Fibroblast of lung (primary cell): ENCODE measurements around the gene HHIPL1. TPM values are rescaled to one million over a fixed set of nuclear protein-coding genes. Genes with fewer than 3 reads are reported as not detected.
"Not testable (repeated sequence)": the region's sequence is repeated elsewhere in the genome, so short reads cannot be mapped to it uniquely, and the experiment has no call there.

Experiments
- DNase-seq, 2 donors: peaks; one replicate each; pipeline versions ENCODE4 v3.0.0 to v3.0.0-alpha.2; 2010; ENCODE audit warnings: low read depth in 2 of 2
- H2AFZ ChIP-seq: 2 replicates; pipeline ENCODE4 v1.5.1; 2012; ENCODE audit warnings: low read length, control low read depth, inconsistent platforms
- H3K27ac ChIP-seq: 2 replicates; pipeline ENCODE4 v1.5.1; 2011; ENCODE audit warnings: low read length, control low read depth; ENCODE audit not compliant: insufficient read depth
- H3K27me3 ChIP-seq: 2 replicates; pipeline ENCODE4 v1.5.1; 2011; ENCODE audit warnings: mild to moderate bottlenecking, low read length; ENCODE audit not compliant: control insufficient read depth, insufficient read depth
- H3K36me3 ChIP-seq: 2 replicates; pipeline ENCODE4 v1.5.1; 2011; ENCODE audit warnings: low read length; ENCODE audit not compliant: control insufficient read depth, insufficient read depth
- H3K4me1 ChIP-seq: 2 replicates; pipeline ENCODE4 v1.5.1; 2011; ENCODE audit warnings: low read length; ENCODE audit not compliant: control insufficient read depth, insufficient read depth; ENCODE audit errors: extremely low read depth
- H3K4me2 ChIP-seq: 2 replicates; pipeline ENCODE4 v1.5.1; 2011; ENCODE audit warnings: low read length, control low read depth; ENCODE audit not compliant: insufficient read depth; ENCODE audit errors: extremely low read depth
- H3K4me3 ChIP-seq, 4 experiments: fragments of 200-600 bp in 1 of 4; sonication (generic) in 1 of 4; replicated peaks in 1 of 4; 2 replicates each; pipeline ENCODE4 v1.5.1; 2011 to 2016; ENCODE audit warnings: low read length in 4 of 4, low read depth in 3 of 4, mild to moderate bottlenecking in 3 of 4, control low read depth in 2 of 4, inconsistent platforms in 1 of 4, mixed read lengths in 1 of 4; ENCODE audit not compliant: insufficient read depth in 1 of 4; ENCODE audit errors: control extremely low read depth in 1 of 4
- H3K79me2 ChIP-seq: 2 replicates; pipeline ENCODE4 v1.5.1; 2012; ENCODE audit warnings: mild to moderate bottlenecking, low read length, inconsistent platforms; ENCODE audit not compliant: control insufficient read depth, insufficient read depth
- H3K9ac ChIP-seq: 2 replicates; pipeline ENCODE4 v1.5.1; 2011; ENCODE audit warnings: mild to moderate bottlenecking, low read length, control low read depth; ENCODE audit not compliant: insufficient read depth
- H3K9me3 ChIP-seq: 2 replicates; pipeline ENCODE4 v1.5.1; 2012; ENCODE audit warnings: low read depth, low read length; ENCODE audit not compliant: control insufficient read depth, insufficient read depth
- H4K20me1 ChIP-seq: 2 replicates; pipeline ENCODE4 v1.5.1; 2011; ENCODE audit warnings: low read length; ENCODE audit not compliant: control insufficient read depth, insufficient read depth; ENCODE audit errors: extremely low read depth
- EZH2 ChIP-seq: IDR thresholded peaks from 2 replicates; pipeline ENCODE4 v1.5.1; 2012; ENCODE audit warnings: low read length, control low read depth, mild to moderate bottlenecking; ENCODE audit errors: missing control alignments
- polyA plus RNA-seq, 2 donors: library from polyadenylated mRNA; depleted of rRNA in 1 of 2; stranded (reverse) in 1 of 2; unstranded in 1 of 2; fragments of >200 nt; gene quantifications; 2 replicates each; pipeline ENCODE4 v1.2.1, GENCODE V29; 2011 to 2012; ENCODE audit warnings: missing spikeins in 1 of 2
- total RNA-seq: library from RNA; depleted of rRNA; stranded (reverse); fragments of >200 nt; gene quantifications from 2 replicates; pipeline ENCODE4 v1.2.1, GENCODE V29; 2014
- TF ChIP-seq, protein P1 (sequence below), 2 donors: IDR thresholded peaks in 1 of 2; conservative IDR thresholded peaks in 1 of 2; 1 replicate in 1 of 2; 2 replicates in 1 of 2; pipeline ENCODE4 v1.5.1; 2011 to 2012; ENCODE audit warnings: low read length in 2 of 2, control low read depth in 1 of 2, inconsistent platforms in 1 of 2, low read depth in 1 of 2, mild to moderate bottlenecking in 1 of 2

HHIPL1 gene
- total and polyA plus RNA-seq, 2 donors (not counting 1 experiment from before 2014, with no cell fraction given), result 1.5 to 9.9 TPM

DNA sequence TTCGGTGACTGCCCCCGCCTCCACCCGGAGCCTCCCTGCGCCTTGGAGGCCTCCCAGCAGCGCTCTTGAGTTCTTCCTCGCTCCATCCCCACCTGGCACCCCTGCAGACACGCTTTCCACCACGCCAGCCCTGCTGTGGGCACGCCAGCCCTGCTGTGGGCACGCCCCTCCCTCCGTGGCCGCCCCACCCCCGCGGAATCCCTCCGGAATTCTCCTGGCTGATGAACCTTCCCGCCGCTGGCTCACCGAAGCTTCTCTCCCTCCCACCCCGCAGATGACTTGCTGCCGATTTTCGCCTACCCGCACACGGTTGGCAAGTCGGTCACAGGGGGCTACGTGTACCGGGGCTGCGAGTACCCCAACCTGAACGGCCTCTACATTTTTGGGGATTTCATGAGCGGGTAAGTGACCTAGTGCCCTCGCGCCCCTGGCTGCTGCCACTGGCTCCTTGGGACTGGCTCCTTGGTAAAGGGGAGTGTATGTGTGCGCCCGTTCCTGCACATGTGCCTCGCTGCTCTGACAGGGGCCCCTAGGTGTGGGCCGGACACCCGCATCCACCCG lies 15.2 kb downstream of the HHIPL1 start:
- TF ChIP-seq, protein P1, sequence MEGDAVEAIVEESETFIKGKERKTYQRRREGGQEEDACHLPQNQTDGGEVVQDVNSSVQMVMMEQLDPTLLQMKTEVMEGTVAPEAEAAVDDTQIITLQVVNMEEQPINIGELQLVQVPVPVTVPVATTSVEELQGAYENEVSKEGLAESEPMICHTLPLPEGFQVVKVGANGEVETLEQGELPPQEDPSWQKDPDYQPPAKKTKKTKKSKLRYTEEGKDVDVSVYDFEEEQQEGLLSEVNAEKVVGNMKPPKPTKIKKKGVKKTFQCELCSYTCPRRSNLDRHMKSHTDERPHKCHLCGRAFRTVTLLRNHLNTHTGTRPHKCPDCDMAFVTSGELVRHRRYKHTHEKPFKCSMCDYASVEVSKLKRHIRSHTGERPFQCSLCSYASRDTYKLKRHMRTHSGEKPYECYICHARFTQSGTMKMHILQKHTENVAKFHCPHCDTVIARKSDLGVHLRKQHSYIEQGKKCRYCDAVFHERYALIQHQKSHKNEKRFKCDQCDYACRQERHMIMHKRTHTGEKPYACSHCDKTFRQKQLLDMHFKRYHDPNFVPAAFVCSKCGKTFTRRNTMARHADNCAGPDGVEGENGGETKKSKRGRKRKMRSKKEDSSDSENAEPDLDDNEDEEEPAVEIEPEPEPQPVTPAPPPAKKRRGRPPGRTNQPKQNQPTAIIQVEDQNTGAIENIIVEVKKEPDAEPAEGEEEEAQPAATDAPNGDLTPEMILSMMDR (conservative IDR thresholded peaks at IDR 0.05 in 1 of 2, IDR thresholded peaks at IDR 0.05 in 1 of 2; ENCODE audit: low read depth in 1 of 2, low read length in 2 of 2), result no peak
- TF ChIP-seq EZH2, result no peak
- DNase-seq, result no peak
- H3K4me2 ChIP-seq, result no peak overlapping the region

DNA sequence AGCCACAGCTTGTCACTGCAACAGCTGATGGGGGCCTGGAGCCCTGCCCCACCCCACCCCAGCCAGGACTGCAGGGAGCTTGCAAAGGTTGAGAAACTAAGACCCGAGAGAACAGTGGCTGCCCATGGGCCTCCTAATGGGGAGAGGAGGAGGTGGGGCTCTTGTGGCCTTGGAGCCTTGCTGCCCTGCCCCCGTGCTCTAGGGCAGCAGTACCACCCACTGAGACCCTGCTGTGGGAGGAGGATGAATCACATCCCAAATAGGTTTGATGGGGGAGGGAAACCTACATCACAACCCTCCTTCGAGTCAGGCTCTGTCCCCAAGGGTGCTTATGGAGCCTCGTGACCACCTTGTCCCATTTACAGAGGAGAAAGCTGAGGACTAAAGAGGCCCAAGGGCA lies 15.9 kb downstream of the HHIPL1 start:
- Histone ChIP-seq H2AFZ (no peak overlapping the region), H3K9me3 (no peaks in the 10 kb centered on the region), H3K9ac (no peak overlapping the region), H3K36me3 (no peaks in the 10 kb centered on the region), H3K79me2 (no peaks in the 10 kb centered on the region), H3K27ac (no peak overlapping the region), H3K4me3 (no peak overlapping the region), H3K4me1 (no peaks in the 10 kb centered on the region), H4K20me1 (no peaks in the 10 kb centered on the region), H3K27me3 (peaks cover 6% of the 10 kb centered on the region), H3K4me2 (no peak overlapping the region)
- no peak for DNase-seq
- TF ChIP-seq, protein P1 (conservative IDR thresholded peaks at IDR 0.05 in 1 of 2, IDR thresholded peaks at IDR 0.05 in 1 of 2; ENCODE audit: low read depth in 1 of 2, low read length in 2 of 2), result no peak
- no peak for TF ChIP-seq EZH2

More for the DNA sequence above, 15.2 kb downstream of the HHIPL1 start:
- H3K79me2 ChIP-seq, result no peaks in the 10 kb centered on the region
- no peak overlapping the region for H3K27ac ChIP-seq
- peaks cover 6% of the 10 kb centered on the region for H3K27me3 ChIP-seq
- no peak overlapping the region for H2AFZ ChIP-seq
- no peak overlapping the region for H3K4me3 ChIP-seq
- no peaks in the 10 kb centered on the region for H3K4me1 ChIP-seq
- H4K20me1 ChIP-seq, result no peaks in the 10 kb centered on the region
- no peaks in the 10 kb centered on the region for H3K36me3 ChIP-seq
- H3K9ac ChIP-seq, result no peak overlapping the region
- H3K9me3 ChIP-seq, result no peaks in the 10 kb centered on the region

DNA sequence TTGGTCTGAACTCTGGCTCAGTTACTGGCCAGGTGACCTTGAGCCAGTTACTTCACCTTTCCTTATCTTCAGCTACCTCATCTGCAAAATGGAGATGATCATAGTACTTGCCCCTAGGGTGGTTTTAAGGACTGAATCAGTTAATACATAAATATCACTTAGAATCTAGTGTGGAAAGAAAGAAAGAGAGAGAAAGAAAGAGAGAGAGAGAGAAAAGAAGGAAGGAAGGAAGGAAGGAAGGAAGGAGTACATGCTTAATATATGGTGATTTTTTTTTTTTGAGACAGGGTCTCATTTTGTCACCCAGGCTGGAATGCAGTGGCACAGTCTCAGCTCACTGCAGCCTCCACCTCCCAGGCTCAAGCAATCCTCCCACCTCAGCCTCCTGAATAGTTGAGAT lies 16.3 kb downstream of the HHIPL1 start:
- H3K79me2 ChIP-seq, H3K4me3 ChIP-seq, H3K4me1 ChIP-seq, H4K20me1 ChIP-seq, H3K27ac ChIP-seq, H3K9ac ChIP-seq, H3K4me2 ChIP-seq, DNase-seq, H3K36me3 ChIP-seq, H2AFZ ChIP-seq, H3K27me3 ChIP-seq, H3K9me3 ChIP-seq: not testable (repeated sequence)
